SK-N-MC (cell line): ENCODE measurements around the gene PPY.

Experiments used
- EZH2 ChIP-seq: fragments of 200-600 bp; sonication (generic); IDR thresholded peaks from one replicate; pipeline ENCODE4 v1.6.1; 2017; ENCODE audit warnings: antibody characterized with exemption
- POLR2AphosphoS5 ChIP-seq: IDR thresholded peaks from 2 replicates; pipeline ENCODE4 v1.6.1; 2012; ENCODE audit warnings: mild to moderate bottlenecking, low read depth, low read length, borderline replicate concordance

DNA sequence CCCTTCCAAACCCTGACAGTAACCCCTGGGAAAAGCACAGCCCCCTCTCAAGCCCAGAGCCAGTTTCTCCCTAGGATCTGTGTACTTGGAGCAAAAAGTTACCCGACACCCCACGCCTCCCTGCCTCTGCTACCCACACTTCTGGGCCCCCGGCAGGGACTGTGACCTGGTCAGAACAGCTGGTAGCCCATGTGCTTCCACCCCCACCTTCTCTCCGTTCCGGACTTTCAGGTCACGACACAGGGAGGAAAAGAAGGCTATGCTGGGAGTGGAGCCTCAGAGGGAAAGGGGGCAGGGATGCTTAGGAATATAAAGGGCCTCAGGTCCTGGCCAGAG, 6.4 kb downstream of the PPY start:
- TF ChIP-seq EZH2 (no peak), POLR2AphosphoS5 (no peak)
